ENCODE data around the gene MAP2K7.

The MAP2K7 gene

GRCh38 chr19:7871437-7872305 is 32.0 kb upstream of the MAP2K7 start (continued):
- TF ChIP-seq ZNF302 (tag by site-specific recombination; IDR thresholded peaks at IDR 0.05; ENCODE audit: low read depth) (no peak), ZNF610 (tag by site-specific recombination; IDR thresholded peaks at IDR 0.05; ENCODE audit: borderline replicate concordance) (peak; percentile 82; the same call in 1 of the 2 replicates), ZNF132 (tag by site-specific recombination; IDR thresholded peaks at IDR 0.05; ENCODE audit: borderline replicate concordance) (no peak), ZBTB17 (tag by site-specific recombination; IDR thresholded peaks at IDR 0.05) (peak; percentile 94), KLF1 (tag by site-specific recombination; IDR thresholded peaks at IDR 0.05) (peak; percentile 91), ZNF335 (tag by site-specific recombination; conservative IDR thresholded peaks at IDR 0.05) (peak; percentile 73), ZNF416 (tag by site-specific recombination; IDR thresholded peaks at IDR 0.05) (no peak), ZBTB1 (tag by site-specific recombination; IDR thresholded peaks at IDR 0.05) (no peak)

- POLR2A ChIA-PET, result interaction anchor here (0.6 to 2.5 kb wide), 3 partner anchors 11 to 48 kb away, joined by 5 to 15 read pairs (median 14); partner anchors contain the start of genes MAP2K7 and SNAPC2
- Histone ChIP-seq H3K4me3 (ENCODE audit: low read depth, low read length) (no peak overlapping the region), H3K36me3 (ENCODE audit: control insufficient read depth in 2 of 2, insufficient read depth in 1 of 2, low read length in 2 of 2) (no peaks in the 10 kb centered on the region), H3K4me1 (ENCODE audit: control insufficient read depth, insufficient read depth, low read length) (peaks cover 6% of the 10 kb centered on the region), H3K27ac (ENCODE audit: extremely low read depth, low read depth, low read length) (no peak overlapping the region), H3K9me3 (ENCODE audit: control insufficient read depth, insufficient read depth, low read depth, low read length) (no peaks in the 10 kb centered on the region)
- CTCF ChIA-PET, result interaction anchor here (0.6 to 1.6 kb wide), 7 partner anchors 10 to 492 kb away, joined by 3 to 6 read pairs (median 4); partner anchors contain the start of gene MAP2K7
- no peak for TF ChIP-seq ZNF837 (tag by site-specific recombination; IDR thresholded peaks at IDR 0.05)
- TF ChIP-seq ZNF16 (tag by site-specific recombination; IDR thresholded peaks at IDR 0.05; ENCODE audit: low read depth), result no peak
- peak; percentile 79 for TF ChIP-seq ZFP3 (tag by site-specific recombination; IDR thresholded peaks at IDR 0.05; ENCODE audit: low read depth)
- no peak for TF ChIP-seq ZNF341 (tag by site-specific recombination; IDR thresholded peaks at IDR 0.05; ENCODE audit: low read depth)
- no peak for TF ChIP-seq ZNF37A (tag by site-specific recombination; IDR thresholded peaks at IDR 0.05)
- peak; percentile 78; the same call in 1 of the 2 replicates for TF ChIP-seq KLF10 (tag by site-specific recombination; IDR thresholded peaks at IDR 0.05)
- TF ChIP-seq ZBTB6 (tag by site-specific recombination; IDR thresholded peaks at IDR 0.05), result peak; percentile 62; the same call in 1 of the 2 replicates
- no peak for TF ChIP-seq ZNF48 (tag by site-specific recombination; IDR thresholded peaks at IDR 0.05)
- TF ChIP-seq ZBTB8A (tag by site-specific recombination; IDR thresholded peaks at IDR 0.05), result peak; percentile 69
- TF ChIP-seq ZNF404 (tag by site-specific recombination; IDR thresholded peaks at IDR 0.05), result no peak
- peak; percentile 10; the same call in 1 of the 2 replicates for TF ChIP-seq ZBTB20 (tag by site-specific recombination; IDR thresholded peaks at IDR 0.05)
- TF ChIP-seq SETDB1 (IDR thresholded peaks at IDR 0.05; ENCODE audit: insufficient read length, low read length), result no peak
- 0 out of 2 replicates have a peak, but pooled peaks have one; percentile 9 for TF ChIP-seq IKZF3 (tag by site-specific recombination; IDR thresholded peaks at IDR 0.05)
- TF ChIP-seq ZNF561 (tag by site-specific recombination; IDR thresholded peaks at IDR 0.05; ENCODE audit: borderline replicate concordance), result 0 out of 2 replicates have a peak, but pooled peaks have one; percentile 24
- TF ChIP-seq ZNF518A (tag by site-specific recombination; conservative IDR thresholded peaks at IDR 0.05; ENCODE audit: low read depth), result no peak
- TF ChIP-seq ZNF175 (tag by site-specific recombination; IDR thresholded peaks at IDR 0.05), result no peak
- TF ChIP-seq HIC1 (tag by site-specific recombination; IDR thresholded peaks at IDR 0.05), result peak; percentile 71
- TF ChIP-seq ZIC2 (tag by site-specific recombination; IDR thresholded peaks at IDR 0.05), result no peak
- peak; percentile 95 for TF ChIP-seq GLIS2 (tag by site-specific recombination; IDR thresholded peaks at IDR 0.05)
These were observed 31.1 kb upstream of the MAP2K7 start for GRCh38 chr19:7872306-7873204.

Data from HEK293 (cell line).